NT2/D1 (cell line): Measurements from ENCODE around the gene GABBR2.
A peak's percentile ranks its signal among the peaks of the same experiment; 100 is the strongest.

Source experiments
- DNase-seq: peaks from one replicate; pipeline ENCODE4 v3.0.0-alpha.2; 2011; ENCODE audit warnings: low read depth, low spot score
- H3K27me3 ChIP-seq: 2 replicates; pipeline ENCODE4 v1.6.0; 2011; ENCODE audit warnings: mild to moderate bottlenecking; ENCODE audit not compliant: insufficient read length, insufficient read depth
- H3K36me3 ChIP-seq: 2 replicates; pipeline ENCODE4 v1.6.1; 2011; ENCODE audit warnings: mild to moderate bottlenecking, low read length, mixed read lengths; ENCODE audit not compliant: insufficient read depth, insufficient read length
- H3K4me1 ChIP-seq: 2 replicates; pipeline ENCODE4 v1.5.1; 2011; ENCODE audit not compliant: insufficient read depth, insufficient read length
- H3K4me3 ChIP-seq: 2 replicates; pipeline ENCODE4 v1.5.1; 2011; ENCODE audit warnings: low read depth; ENCODE audit not compliant: insufficient read length
- H3K9ac ChIP-seq: 2 replicates; pipeline ENCODE4 v1.6.0; 2011; ENCODE audit warnings: low read depth; ENCODE audit not compliant: insufficient read length
- H3K9me3 ChIP-seq: 2 replicates; pipeline ENCODE4 v1.5.1; 2011; ENCODE audit warnings: mild to moderate bottlenecking, low read length; ENCODE audit not compliant: insufficient read depth
- SUZ12 ChIP-seq: IDR thresholded peaks from 2 replicates; pipeline ENCODE4 v1.6.1; 2011; ENCODE audit not compliant: insufficient read length, insufficient read depth; ENCODE audit errors: extremely low read depth
- YY1 ChIP-seq: IDR thresholded peaks from 2 replicates; pipeline ENCODE4 v1.6.1; 2011; ENCODE audit not compliant: insufficient read length, insufficient read depth
- ZNF274 ChIP-seq: IDR thresholded peaks from 2 replicates; pipeline ENCODE4 v1.6.1; 2011; ENCODE audit warnings: mild to moderate bottlenecking, low read depth, low read length

The GABBR2 gene

DNA sequence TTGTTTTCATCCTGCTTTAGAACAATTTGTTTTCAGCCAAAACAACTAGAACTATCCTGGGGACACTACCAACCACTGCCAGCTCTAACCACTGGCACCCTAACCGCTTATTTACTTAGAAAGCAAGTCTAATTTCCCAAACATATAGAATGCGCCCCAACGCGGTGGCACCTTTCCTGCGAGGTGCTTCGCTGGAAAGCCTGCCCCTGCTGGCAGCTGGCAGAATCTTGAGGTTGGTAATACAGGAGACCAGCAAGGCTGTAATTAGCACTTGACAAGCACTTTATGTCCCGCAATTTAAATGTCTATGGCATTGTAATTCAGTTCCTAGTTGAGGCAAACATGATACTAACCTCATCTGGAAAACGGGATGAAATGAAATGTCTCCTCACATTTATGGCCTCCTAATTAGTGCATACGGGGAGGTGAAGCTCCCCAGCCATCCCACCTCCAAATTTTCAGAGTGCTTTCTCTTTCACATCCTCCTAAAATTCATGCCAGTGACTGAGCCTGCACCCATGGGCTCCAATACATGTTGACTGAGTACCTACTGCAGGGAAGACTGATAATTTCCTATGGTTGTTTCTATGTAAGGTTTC is 30.4 kb downstream of the GABBR2 start:
- peaks cover 9% of the 10 kb centered on the region for H3K27me3 ChIP-seq
- H3K9me3 ChIP-seq: 0 out of 2 replicates have a peak, but pooled peaks cover 12% of the 10 kb centered on the region
- H3K9ac ChIP-seq: no peak overlapping the region
- no peaks in the 10 kb centered on the region for H3K4me1 ChIP-seq
- TF ChIP-seq ZNF274: no peak
- TF ChIP-seq SUZ12: no peak
- TF ChIP-seq YY1: no peak
- DNase-seq: peak; percentile 50
- H3K36me3 ChIP-seq: no peaks in the 10 kb centered on the region
- H3K4me3 ChIP-seq: no peak overlapping the region

DNA sequence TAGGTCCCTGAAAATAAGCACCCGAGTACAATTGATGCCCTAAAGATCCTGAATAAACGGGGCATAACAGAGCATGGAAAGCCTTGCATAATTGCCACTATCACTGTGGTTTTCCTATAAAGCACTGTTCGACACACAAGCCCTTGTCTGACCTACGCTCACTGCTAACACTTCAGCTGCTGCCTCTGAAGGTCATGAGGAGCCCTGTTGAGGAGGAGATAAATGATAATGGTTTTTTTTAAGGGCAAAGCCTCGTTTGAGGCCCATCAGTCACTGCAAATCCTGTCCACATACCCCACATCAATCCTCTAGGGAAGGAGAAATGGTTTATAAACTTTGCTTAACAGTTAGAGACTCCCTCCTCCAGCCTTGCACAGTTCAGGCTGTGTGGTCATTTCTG is 35.1 kb downstream of the GABBR2 start:
- Histone ChIP-seq H3K4me3 (no peak overlapping the region), H3K36me3 (no peaks in the 10 kb centered on the region), H3K27me3 (peaks cover 3% of the 10 kb centered on the region), H3K9ac (no peak overlapping the region), H3K9me3 (0 out of 2 replicates have a peak, but pooled peaks cover 12% of the 10 kb centered on the region), H3K4me1 (no peaks in the 10 kb centered on the region)
- DNase-seq: no peak
- no peak for TF ChIP-seq YY1
- no peak for TF ChIP-seq ZNF274
- TF ChIP-seq SUZ12: no peak

DNA sequence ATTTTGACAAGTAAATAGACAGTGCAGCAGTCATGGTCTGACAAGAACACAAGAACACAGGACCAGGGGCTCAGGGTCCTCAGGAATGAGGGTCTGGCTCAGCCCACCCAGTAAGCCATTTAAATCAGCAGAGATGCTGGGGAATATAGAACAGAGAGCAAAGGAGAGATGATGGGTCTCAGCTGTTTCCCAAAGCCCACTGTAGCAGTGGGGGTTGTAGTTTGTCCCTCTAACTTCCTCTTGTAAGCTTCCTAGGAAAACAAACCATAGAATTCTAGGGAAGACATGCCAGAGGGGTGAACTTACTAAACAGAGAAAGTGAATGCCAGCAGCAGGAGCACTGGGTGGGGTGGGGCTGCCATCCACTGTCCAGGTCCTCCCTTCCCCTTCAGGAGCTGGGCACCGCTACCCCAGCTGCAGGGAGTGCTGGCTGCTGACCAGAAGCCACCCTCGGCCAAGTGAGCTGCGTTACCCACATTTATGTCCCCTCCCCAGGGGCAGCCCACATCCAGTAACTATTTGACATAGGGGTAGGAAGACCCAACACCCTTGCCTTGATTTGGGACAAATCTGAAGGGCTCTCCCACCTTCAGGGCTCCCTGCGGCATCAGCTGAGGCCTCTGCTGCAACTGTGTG is 41.6 kb downstream of the GABBR2 start:
- Histone ChIP-seq H3K9ac (no peak overlapping the region), H3K36me3 (no peaks in the 10 kb centered on the region), H3K4me3 (no peak overlapping the region), H3K9me3 (no peaks in the 10 kb centered on the region), H3K4me1 (peaks cover 5% of the 10 kb centered on the region), H3K27me3 (no peaks in the 10 kb centered on the region)
- DNase-seq: no peak
- TF ChIP-seq ZNF274 (no peak), SUZ12 (no peak), YY1 (no peak)

DNA sequence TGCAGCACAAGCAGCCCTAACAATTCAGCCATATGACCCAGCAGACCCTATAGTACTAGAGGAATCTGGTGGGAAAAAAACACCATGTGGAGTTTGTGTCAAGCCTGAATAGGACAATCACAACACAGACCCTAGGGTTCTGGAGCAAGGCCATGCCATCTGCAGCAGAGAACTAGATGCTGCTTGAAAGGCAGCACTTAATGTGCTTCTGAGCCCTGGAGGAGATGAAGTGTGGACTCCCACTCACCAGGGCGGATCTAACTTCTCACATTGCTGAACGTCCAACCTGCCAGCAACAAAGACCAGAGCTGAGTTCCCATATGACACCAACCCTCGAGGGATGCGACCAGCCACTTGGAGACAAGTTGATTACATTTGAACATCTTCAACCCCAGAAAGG is 43.2 kb downstream of the GABBR2 start:
- H3K4me1 ChIP-seq: peaks cover 5% of the 10 kb centered on the region

DNA sequence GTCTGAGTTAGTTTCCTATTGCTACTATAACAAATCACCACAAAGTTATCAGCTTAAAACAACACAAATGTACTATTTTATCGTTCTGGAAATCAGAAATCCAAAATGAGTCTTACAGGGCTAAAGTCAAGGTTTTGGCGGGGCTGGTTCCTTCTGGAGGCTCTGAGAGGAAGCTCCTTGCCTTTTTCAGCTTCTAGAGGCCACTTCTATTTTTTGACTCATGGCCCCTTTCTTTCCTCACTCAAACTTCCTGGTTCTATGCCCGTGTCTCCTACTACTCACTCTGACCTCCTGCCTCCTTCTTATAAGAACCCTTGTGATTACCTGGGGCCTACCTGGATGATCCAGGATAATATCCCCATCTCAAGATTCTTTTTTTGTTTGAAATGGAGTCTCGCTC is 48.2 kb downstream of the GABBR2 start:
- Histone ChIP-seq H3K27me3 (no peaks in the 10 kb centered on the region), H3K36me3 (no peaks in the 10 kb centered on the region), H3K9ac (no peak overlapping the region), H3K4me3 (no peak overlapping the region), H3K9me3 (no peaks in the 10 kb centered on the region), H3K4me1 (no peaks in the 10 kb centered on the region)
- DNase-seq: no peak
- TF ChIP-seq YY1 (no peak), SUZ12 (no peak), ZNF274 (no peak)

More for the DNA sequence above, 43.2 kb downstream of the GABBR2 start:
- H3K4me3 ChIP-seq: no peak overlapping the region
- no peaks in the 10 kb centered on the region for H3K27me3 ChIP-seq
- DNase-seq: no peak
- TF ChIP-seq ZNF274 (no peak), YY1 (no peak), SUZ12 (no peak)
- no peaks in the 10 kb centered on the region for H3K36me3 ChIP-seq
- H3K9ac ChIP-seq: no peak overlapping the region
- no peaks in the 10 kb centered on the region for H3K9me3 ChIP-seq

DNA sequence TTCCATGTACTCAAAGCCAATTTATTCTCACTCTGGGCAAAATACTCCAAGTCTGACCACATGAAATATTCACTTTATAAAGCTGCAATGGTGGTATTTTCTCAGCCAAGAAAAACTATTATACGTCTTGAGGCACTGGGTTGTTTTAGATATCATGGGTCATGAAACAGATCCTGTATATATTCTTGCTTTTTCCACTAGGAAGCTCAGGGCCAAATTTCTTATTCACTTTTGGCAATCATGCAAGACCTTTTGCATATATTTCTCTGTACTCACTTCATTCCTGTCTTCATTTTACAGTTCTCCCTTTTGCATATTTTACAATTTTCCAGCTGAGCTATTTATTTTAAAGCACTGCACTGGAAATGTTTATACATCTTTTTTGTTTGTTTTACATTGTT is 49.8 kb downstream of the GABBR2 start:
- no peak overlapping the region for H3K4me3 ChIP-seq
- no peak for DNase-seq
- no peak overlapping the region for H3K9ac ChIP-seq
- no peak for TF ChIP-seq SUZ12
- no peak for TF ChIP-seq YY1
- no peak for TF ChIP-seq ZNF274
- H3K4me1 ChIP-seq: no peaks in the 10 kb centered on the region
- H3K27me3 ChIP-seq: no peaks in the 10 kb centered on the region
- no peaks in the 10 kb centered on the region for H3K36me3 ChIP-seq
- no peaks in the 10 kb centered on the region for H3K9me3 ChIP-seq

DNA sequence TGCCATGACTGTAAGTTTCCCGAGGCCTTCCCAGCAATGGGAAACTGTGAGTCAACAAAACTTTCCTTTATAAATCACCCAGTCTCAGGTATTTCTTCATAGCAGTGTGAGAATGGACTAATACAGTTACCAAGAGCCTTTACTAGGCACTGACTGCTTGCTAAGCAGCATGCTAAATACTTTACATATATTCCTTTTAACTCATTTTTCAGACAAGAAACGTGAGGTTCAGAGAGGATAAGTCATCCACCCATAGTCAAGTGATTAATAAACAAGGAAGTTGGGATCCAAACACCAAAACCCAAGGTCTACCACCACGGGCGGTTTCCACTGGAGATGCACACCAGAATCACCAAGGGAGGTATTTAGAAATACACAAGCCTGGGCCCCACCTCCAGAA is 50.8 kb downstream of the GABBR2 start:
- no peaks in the 10 kb centered on the region for H3K9me3 ChIP-seq
- H3K36me3 ChIP-seq: no peaks in the 10 kb centered on the region
- no peak overlapping the region for H3K9ac ChIP-seq
- no peaks in the 10 kb centered on the region for H3K4me1 ChIP-seq
- no peak overlapping the region for H3K4me3 ChIP-seq
- TF ChIP-seq SUZ12 (no peak), ZNF274 (no peak), YY1 (no peak)
- DNase-seq: no peak
- no peaks in the 10 kb centered on the region for H3K27me3 ChIP-seq
